Measurements from ENCODE around the gene SRSF6.
"Not testable (repeated sequence)": the region's sequence is repeated elsewhere in the genome, so short reads cannot be mapped to it uniquely, and the experiment has no call there.

The SRSF6 gene

GRCh38 chr20:43450841-43451799 is 6.6 kb upstream of the SRSF6 start:
- DNase-seq = no peak

GRCh38 chr20:43452404-43453126 is 5.1 kb upstream of the SRSF6 start:
- no peak for DNase-seq

- DNase-seq = not testable (repeated sequence)
Observed at GRCh38 chr20:43456252-43456651, 1.4 kb upstream of the SRSF6 start.

- DNase-seq = peak; percentile 95
Observed at GRCh38 chr20:43456809-43457639, 672 bp upstream of the SRSF6 start.

- no peak for DNase-seq
Observed at GRCh38 chr20:43458422-43458924, 777 bp downstream of the SRSF6 start.

GRCh38 chr20:43459022-43459942 is 1.6 kb downstream of the SRSF6 start:
- DNase-seq = no peak

- no peak for DNase-seq
Observed at GRCh38 chr20:43460172-43460829, 2.6 kb downstream of the SRSF6 start.

GRCh38 chr20:43460830-43461200 is 3.1 kb downstream of the SRSF6 start:
- DNase-seq = no peak

- DNase-seq = no peak
Observed at GRCh38 chr20:43461894-43462659, 4.4 kb downstream of the SRSF6 start.

GRCh38 chr20:43462660-43463526 is 5.2 kb downstream of the SRSF6 start:
- DNase-seq = no peak

GRCh38 chr20:43463527-43464218 is 6.0 kb downstream of the SRSF6 start:
- DNase-seq = no peak

GRCh38 chr20:43464219-43464790 is 6.6 kb downstream of the SRSF6 start:
- DNase-seq = no peak

- DNase-seq = no peak
Observed at GRCh38 chr20:43465625-43465943, 7.9 kb downstream of the SRSF6 start.

GRCh38 chr20:43467589-43467988 is 9.9 kb downstream of the SRSF6 start:
- DNase-seq = no peak

GRCh38 chr20:43472671-43473380 is 15.1 kb downstream of the SRSF6 start:
- DNase-seq = no peak

GRCh38 chr20:43473381-43473704 is 15.6 kb downstream of the SRSF6 start:
- DNase-seq = no peak

- no peak for DNase-seq
Observed at GRCh38 chr20:43477193-43477592, 19.5 kb downstream of the SRSF6 start.

- no peak for DNase-seq
Observed at GRCh38 chr20:43477619-43478018, 19.9 kb downstream of the SRSF6 start.
